Posterior cingulate gyrus (tissue), 11 donors: ENCODE results near the gene RBMS1.

Source experiments
- DNase-seq, 10 donors: peaks; one replicate each; pipeline versions ENCODE4 v3.0.0 to v3.0.0-alpha.2; 2020 to 2021; ENCODE audit warnings: mixed read lengths in 3 of 10
- intact Hi-C: fragments of 100-400 bp; cut with DNase I; formaldehyde crosslinking; loops from one replicate; pipeline ENCODE4 v1.15.1; 2023

The RBMS1 gene

DNA sequence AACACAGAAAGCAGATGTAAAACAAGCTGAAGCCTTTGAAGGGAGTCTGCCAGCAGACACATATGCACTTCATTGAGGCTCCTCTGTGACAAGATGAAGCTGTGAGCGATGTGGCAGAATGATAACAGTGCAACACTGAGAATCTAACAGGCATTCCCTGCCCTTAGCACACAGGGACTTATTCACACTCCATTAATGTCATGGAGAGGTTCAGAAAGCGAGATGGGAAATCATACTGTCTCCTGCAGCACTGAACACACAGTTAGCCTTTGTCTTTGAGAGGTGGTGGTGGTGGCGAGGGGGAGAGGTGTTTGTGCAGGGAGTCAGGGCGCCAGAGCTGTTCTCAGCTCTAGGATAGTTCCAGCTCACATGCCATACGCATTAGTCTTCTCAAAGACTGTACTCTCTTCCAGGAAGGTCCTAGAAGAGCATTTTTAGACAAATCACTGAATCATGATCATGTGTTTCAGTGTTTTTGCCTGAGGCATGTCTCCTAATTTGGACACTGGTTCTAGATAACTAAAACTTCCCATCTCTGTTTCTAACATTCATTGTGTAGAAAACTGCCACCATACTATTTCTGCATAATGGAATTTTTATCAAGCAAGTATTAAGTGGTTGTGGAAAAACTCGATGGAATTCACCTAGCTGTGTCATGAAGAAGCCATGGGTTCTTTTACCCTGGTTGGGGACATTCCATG is 200.1 kb downstream of the RBMS1 start:
- intact Hi-C loops, result no loop called here
- DNase-seq, result no peak

DNA sequence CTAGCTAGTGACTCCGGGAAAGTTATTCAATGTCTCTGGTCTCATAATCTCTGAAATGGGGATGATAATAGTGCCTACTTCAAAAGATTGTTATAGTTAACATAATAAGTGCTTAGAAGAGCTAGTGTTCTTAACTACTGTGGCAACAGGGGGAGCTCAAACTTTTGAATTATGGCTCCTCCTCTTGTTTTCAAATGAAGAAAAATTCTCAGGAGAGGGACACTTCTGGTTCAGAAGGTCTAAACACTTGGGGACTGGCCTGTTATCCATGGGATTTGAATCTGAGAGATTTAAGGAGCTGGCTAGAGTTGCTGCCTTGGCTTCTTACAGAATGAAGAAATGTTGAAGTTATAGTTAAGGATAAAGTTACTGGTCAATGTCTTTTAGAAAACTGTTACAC is 201.4 kb downstream of the RBMS1 start:
- DNase-seq, result no peak
- intact Hi-C loops, result no loop called here

DNA sequence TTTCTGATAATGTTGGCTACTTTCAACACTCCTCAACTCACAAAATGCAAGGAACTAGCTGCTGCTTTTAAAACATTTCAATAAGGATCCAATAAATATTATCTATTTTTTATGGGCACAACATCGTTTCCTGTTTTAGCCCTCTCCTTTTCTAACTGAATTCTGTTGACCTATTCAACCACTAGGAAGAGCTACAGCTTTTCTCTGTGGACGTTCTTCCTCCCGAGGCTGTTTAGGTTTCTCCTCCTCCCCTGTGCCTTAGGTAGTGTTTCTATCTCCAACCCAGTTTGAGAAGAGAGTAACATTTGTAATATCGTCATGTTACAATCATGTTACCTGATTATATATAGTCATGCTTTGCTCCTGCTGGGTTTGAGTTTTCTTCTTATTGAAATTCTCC is 202.2 kb downstream of the RBMS1 start:
- DNase-seq, result no peak
- intact Hi-C loops, result no loop called here

DNA sequence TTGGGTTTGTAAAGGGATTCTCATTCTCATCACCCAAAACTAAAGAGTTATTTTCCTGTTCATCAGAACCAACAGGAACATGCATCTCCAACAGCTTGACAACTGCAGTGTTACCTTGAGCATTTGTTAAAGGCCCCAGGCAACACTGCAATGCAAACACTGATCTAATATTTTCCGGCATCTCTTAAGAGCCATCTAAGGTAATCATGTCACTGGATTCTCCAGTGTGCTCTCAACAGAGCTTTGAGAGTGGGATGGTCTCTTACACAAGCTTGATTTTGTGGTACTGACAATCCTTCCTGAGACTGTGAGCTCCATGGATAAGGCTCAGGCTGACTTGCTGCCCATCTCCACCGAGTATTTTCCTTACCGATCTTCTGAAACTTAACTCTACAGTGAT is 203.0 kb downstream of the RBMS1 start:
- intact Hi-C loops, result no loop called here
- no peak for DNase-seq

DNA sequence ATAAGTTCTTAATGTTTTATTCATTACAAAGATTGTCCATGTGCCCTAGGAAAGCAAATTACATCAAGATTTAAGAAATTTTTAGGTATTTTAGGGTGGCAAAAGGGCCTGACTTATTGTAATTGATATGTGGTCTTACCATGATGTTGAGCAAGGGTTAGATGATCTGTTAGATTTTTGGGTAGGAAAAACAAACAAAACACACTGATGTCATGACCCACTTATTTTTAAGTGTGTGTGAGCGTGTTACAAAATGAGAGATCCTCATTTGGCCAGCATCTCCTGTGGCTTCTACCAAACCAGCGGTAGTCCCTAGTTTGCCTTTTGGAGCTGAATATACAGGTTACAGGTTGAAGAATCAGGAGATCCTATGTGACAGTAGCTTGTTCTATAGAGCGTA is 203.8 kb downstream of the RBMS1 start:
- no peak for DNase-seq
- intact Hi-C loops, result no loop called here

DNA sequence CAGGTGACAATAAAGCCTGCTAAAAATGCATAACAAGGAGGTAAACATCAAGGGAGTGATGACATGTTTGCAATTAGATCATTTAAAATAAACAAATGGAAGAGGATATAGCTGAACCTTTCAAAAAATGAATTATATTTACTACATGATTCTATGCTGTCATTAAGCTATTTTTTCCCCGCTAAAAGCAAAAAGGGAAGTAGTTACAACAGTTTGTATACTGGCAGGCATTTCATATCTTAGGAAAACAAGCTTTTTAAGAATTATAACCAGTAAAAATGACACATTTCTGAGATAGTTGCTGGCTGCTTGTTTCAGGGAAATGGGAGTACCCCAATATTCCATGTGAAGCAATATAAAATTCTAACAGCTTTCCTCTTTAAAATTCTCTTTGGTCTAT is 204.5 kb downstream of the RBMS1 start:
- intact Hi-C loops, result no loop called here
- no peak for DNase-seq

DNA sequence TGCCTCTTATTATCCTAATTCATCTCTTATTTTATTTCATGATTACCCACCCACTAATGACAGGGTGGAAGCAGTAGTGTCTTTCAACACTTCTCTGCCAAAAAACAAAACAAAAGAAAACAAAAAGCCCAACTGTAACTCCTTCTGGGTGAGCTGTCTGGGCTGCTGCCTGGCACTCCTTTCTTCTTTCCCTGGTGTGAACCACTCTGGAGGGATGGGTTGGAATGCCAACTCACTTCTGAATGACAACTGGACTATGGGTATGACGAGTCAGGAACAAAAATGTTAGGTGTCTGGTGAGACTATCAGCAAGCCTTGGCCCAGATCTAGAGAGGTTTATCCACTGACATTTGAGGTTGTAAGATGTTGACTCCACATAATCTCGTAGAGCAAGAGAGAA is 205.3 kb downstream of the RBMS1 start:
- no peak for DNase-seq
- intact Hi-C loops, result no loop called here

DNA sequence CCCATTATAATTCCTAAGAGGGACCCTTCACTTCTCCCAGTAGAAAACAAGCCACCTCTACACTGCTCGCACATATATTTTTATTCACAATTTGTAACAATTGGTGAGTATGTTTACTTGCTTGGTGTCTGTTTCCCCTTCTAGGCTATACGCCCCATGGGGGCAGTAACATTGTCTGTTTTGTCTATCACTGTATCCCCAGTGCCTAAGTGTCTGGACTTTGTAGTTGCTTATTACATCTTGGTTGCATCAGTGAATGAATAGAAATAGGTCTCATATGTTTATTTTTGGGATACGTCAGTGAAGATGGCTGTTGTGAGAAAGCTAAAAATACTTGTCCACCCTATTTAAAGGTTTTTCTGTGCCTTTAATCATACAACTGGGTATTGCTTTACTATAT is 206.1 kb downstream of the RBMS1 start:
- no peak for DNase-seq
- intact Hi-C loops, result no loop called here

DNA sequence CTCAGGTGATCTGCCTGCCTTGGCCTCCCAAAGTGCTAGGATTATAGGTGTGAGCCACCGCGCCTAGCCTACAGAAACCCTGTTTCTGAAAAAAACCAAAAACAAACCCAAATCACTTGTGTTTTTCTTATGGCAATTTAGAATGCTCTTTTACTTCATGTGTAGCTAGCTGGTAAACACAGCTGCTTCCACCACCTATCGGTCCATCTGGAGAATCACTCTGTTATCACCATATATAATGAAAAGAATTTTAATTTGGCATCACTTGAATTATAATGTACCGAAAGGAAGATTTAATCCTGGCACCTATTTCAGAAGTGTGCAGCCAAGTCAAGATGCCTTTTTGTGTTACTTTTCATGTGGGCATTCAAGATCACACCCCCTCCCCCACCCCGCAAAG is 207.1 kb downstream of the RBMS1 start:
- intact Hi-C loops, result no loop called here
- DNase-seq, result no peak

DNA sequence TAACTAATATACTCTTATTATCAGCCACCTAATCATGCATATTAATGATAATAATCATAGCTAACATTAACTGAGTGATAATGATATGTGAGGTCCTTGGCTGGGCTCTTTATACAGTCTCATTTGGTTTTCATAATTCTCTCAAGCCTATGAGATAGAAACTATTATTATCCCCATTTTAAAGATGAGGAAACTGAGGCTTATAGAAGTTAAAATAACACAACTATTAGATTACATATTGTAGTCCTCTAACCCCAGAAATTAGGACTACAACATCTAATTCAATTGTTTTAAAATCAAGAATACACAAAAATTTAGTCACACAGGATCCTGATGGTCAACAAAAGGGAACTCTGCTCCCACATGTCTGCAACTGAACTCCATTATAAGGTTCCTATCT is 209.9 kb downstream of the RBMS1 start:
- no peak for DNase-seq
- intact Hi-C loops, result no loop called here

DNA sequence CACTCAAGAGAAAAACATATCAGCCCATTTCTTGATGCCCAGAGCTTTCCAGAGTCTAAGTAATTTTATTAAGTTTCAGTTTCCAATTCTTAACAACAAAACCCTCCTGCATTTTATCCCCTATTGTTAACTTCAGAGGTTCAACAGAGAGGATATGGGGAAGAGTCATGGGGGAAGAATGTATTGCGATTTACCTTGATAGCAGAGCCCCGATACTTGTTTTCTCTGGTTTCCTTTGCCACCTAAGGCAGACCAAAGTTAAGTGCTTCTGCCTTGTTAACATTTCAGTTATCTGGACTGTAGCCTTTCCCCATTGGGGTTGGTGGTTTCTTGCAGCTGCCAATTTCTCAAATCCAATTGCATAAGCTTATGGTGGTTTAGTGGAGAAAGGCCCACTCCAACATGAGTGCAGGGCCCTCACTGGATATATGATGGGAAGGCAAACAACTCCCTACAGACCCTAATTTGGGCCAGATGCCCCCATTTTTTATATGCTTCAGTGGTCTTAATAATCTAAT is 211.5 kb downstream of the RBMS1 start:
- no peak for DNase-seq
- intact Hi-C loops, result no loop called here

DNA sequence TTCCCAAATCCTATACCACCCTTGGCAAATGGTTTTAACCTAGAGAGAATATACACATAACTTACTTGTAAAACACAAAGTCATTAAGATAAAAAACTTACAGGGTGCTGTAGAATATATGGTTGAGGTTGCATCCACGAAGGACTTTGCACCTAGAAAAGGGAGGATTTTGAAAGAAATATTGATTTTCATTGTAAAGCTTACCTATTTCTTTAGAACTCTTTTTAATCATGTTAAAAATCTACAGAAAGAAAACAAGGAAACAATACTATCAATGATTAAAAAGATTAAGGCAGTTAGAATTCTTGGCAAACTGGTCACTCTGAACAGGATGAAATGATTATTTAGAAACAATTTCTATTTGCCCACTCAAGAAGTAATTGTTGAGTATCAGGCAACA is 212.4 kb downstream of the RBMS1 start:
- intact Hi-C loops, result no loop called here
- DNase-seq, result no peak

DNA sequence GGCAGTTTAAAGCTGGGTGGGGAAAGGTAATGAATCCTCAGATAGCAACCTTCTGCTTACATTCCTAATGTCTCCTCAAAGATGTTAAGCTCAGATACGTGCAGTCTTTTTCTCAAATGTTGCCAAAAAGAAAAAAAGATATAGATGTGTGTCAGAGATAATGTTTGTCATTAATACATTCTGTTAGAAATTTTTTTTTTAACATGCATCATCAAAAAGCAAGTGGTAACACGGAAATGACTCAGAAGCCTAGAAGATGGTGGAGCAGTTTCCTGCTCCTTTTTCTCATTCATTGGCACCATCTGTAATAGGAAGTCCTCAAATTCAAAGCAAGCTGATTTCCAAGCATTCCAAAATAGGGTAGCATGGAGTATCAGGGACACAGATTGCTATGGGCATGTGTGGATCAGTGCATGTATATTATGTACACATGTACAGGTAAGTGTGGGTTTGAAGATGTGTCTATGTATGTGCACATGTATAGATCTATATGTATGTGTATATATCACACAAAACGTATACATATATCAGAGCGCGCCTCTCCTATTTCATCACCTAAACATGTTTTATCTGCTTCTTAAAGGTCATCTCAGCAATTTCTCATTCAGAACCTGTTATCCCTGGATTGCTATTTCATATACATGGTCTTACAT is 213.7 kb downstream of the RBMS1 start:
- DNase-seq, result no peak
- intact Hi-C loops, result no loop called here

DNA sequence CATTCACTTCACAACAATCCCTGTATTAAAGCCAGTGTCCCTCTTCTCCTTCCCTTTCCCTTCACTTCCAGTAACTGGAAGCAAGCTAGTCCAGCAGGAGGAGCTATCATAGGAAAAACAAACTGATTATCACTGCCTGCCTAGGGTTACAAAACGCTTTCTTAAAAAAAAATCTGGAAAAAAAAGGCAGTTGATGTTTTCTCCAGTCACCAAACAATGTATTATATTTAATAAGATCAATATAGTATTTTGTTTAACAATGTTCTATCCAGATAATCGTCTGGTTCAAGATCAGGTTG is 214.8 kb downstream of the RBMS1 start:
- intact Hi-C loops, result no loop called here
- DNase-seq, result no peak

DNA sequence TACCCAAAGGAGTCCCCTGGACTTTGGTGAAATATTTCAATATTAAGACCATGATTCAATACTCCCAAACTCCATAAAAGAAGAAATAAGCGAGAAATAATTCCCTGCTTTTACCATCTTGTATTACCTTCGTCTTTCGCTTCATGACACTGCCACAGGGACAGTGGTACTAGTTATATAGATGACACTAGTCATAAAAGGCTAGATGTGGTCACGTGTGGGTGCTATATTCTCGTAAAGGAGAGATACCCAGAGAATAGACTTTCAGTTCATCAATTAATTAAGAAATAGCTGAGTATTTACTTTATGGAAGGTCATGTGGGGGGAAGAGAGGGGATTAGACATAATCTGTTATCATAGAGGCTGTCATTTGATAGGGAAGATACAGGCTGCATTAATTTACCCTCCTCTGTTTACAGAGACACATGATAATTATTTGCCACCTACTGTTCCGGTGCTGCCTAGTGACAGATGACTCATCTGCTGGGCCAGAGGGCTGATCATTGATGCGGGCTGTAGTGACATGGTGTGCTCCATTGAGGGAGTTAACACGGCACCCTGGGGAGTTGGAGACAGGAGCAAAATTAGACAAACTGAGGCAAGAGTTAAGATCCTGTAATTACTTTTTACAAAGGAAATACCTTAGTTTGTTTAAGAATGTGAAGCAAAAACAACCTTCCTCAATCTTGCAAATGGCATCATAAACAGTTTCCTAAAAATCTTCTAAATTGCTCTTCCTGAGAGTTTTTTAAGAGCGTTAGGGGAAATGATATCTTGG is 215.3 kb downstream of the RBMS1 start:
- DNase-seq, result no peak
- intact Hi-C loops, result no loop called here

DNA sequence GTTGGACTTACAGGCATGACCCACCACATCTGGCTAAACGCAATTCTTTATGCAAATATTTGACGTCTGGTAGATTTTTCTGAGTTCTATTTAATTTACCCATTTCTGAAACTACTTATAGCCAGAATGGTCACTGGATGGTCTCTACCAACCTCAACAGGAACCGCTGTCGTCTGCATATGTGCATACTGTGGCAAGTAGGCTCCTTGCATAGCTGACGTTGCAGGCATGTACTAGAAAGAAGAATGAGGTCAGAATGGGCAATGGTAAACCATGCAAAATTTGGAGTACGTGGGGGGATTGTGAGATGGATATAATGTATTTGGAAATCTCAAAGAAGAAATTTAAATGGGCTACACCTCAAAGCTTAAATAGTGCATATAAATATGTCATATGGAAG is 216.5 kb downstream of the RBMS1 start:
- no peak for DNase-seq
- intact Hi-C loops, result no loop called here

DNA sequence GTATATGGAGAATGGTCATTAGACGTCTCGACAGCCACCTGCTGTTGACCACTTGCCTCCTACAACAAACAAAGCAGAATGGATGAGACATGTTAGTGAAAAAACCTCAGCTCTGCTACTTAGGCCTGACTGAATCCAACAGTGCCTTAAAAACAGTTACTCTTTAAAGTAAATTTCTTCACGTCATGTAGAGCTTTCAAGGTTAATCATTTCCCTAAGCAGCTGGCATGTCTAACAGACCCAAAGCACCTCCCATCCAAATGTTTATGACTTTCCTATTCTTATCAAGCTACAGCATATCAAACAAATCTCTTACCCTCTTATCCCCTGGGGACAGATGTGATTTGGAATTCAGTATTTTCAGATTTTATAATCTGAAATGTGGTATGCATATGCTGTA is 218.0 kb downstream of the RBMS1 start:
- DNase-seq, result no peak
- intact Hi-C loops, result no loop called here

DNA sequence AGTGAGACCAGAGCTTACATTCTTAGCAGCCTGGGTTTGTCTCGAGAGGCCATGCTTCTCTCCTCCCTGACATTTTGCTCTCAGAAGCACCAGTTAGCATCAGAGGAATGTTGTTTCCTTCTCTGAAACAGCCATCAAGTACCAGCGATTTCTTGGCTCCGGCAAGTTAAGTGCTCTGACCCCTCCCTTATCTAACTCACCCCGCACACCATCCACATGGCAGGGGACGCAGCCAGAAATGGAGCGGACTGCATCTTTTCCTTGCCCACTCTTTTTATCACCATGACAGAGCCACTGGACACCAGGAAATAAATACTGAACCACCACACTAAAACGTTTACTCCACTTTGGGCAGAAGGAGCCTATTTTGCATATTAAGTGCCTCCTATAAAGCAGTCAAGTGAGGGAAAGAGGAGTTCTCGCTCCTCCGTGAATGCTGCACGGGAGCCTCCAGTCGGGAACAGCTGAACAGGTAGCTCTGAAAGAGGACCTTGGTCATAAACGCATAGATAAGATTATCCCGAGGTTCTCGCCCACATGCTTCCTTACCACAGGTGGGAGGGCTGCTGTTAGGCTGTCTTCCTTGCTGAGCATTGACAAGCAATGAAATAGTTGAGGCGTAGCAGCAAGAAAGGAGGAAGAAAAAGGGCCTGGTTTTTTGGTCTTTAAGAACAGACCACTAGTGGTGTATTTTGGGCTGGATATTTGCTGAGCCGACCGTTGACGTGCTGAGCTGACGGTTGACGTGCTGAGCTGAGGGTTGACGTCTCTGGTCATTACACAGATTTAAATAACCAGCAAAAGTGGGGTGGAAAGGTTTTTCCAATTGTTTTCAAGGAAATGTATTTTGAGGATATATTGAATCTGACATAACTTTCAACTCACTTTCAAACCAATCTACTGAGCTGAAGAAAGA is 222.2 kb downstream of the RBMS1 start:
- peak in 2 of 10 donors; percentile 63 to 64 for DNase-seq
- intact Hi-C loops, result no loop called here

DNA sequence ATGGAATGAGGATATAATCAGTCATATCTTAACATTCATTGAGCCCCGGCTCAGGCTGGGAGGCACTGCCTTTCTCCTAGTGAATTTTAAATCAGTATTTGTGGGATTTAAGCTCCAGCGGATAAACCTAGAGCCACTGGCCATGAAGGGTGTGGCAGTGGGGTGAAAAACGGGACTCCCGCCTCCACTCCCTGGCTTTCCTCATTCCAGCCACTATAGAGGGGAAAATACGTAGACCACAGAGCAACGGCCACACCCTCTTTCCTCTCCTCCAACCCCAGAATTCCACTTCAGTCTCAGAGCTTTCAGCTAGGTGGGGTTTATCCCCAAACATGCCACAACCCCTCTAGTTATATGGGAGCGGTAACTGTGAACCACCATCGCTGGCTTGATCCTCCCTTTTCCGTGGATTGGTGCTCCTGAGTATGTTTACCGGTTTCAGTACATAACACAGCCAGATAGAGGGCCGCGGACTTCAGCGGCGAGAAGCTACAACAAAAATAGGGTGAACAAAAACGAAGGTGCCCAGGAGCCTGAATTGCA is 223.0 kb downstream of the RBMS1 start:
- intact Hi-C loops, result no loop called here
- peak in 1 of 10 donors; percentile 72 for DNase-seq

DNA sequence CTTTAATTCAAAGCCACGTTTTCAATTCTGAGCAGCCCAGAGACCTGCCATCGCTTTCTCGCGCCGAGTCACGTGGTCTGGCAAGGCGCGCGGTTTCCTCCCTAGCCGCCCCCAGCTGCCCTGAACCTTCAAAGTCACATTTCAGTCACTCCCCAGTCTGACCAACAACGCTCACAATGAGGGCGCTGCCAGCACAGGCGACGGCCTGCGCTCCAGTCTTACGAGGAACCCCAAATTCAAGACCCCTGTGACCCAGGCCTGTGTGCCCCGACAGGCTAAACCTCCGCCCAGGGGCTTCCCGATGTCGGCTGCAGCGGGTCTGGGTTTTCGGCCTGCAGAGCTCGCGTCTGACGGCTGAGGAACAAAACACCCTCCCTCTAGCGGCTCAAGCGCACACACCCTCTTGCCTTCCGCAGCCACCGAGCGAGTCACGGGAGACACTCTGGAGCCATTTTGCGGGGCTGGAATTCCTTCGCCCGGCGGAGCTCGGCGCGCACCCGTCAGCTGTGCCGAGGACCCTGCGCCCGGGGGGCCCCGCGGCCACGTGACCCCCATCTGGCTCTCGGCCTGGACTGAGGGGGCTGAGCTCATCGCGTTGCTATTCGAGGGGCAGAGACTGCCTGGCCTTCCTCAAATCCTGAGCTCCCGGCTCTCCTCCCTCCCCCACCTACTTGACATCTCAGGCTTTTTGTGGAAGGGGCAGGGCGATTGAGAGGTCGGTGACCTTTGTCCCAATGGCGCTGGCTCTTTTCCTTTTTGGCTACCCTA is 223.6 kb downstream of the RBMS1 start:
- peak; percentile 38 to 93 (median 66) for DNase-seq
- intact Hi-C loops, result no loop called here
